HG03108 (cell line): Measurements from ENCODE around the gene NR5A2.

Experiments
- ATAC-seq: cut with Tn5 transposase; IDR thresholded peaks from one replicate; pipeline ENCODE4 v1.9.1; 2021; ENCODE audit warnings: moderate library complexity; ENCODE audit not compliant: unreplicated experiment

NR5A2 gene

GRCh38 chr1:200062143-200062542, 34.6 kb downstream of the NR5A2 start:
- no peak for ATAC-seq

GRCh38 chr1:200072636-200073285, 45.3 kb downstream of the NR5A2 start:
- ATAC-seq, result peak; percentile 83

GRCh38 chr1:200073286-200073637, 45.8 kb downstream of the NR5A2 start:
- no peak for ATAC-seq

GRCh38 chr1:200075522-200075921, 48.0 kb downstream of the NR5A2 start:
- ATAC-seq, result no peak

GRCh38 chr1:200075938-200076546, 48.5 kb downstream of the NR5A2 start:
- no peak for ATAC-seq

GRCh38 chr1:200079232-200079940, 51.9 kb downstream of the NR5A2 start:
- no peak for ATAC-seq

- no peak for ATAC-seq
Observed at GRCh38 chr1:200081151-200081968, 53.9 kb downstream of the NR5A2 start.

- ATAC-seq, result no peak
Observed at GRCh38 chr1:200081969-200082245, 54.4 kb downstream of the NR5A2 start.

GRCh38 chr1:200082329-200082728, 54.8 kb downstream of the NR5A2 start:
- no peak for ATAC-seq

GRCh38 chr1:200090252-200091159, 63.0 kb downstream of the NR5A2 start:
- ATAC-seq, result no peak

- ATAC-seq, result no peak
Observed at GRCh38 chr1:200095057-200095577, 67.6 kb downstream of the NR5A2 start.

- no peak for ATAC-seq
Observed at GRCh38 chr1:200096774-200097173, 69.3 kb downstream of the NR5A2 start.

- no peak for ATAC-seq
Observed at GRCh38 chr1:200099040-200099439, 71.5 kb downstream of the NR5A2 start.

- ATAC-seq, result no peak
Observed at GRCh38 chr1:200103966-200104583, 76.6 kb downstream of the NR5A2 start.

GRCh38 chr1:200107004-200107470, 79.5 kb downstream of the NR5A2 start:
- no peak for ATAC-seq

- no peak for ATAC-seq
Observed at GRCh38 chr1:200108659-200109058, 81.1 kb downstream of the NR5A2 start.

- ATAC-seq, result no peak
Observed at GRCh38 chr1:200112290-200112689, 84.8 kb downstream of the NR5A2 start.

GRCh38 chr1:200115532-200115931, 88.0 kb downstream of the NR5A2 start:
- ATAC-seq, result no peak

- no peak for ATAC-seq
Observed at GRCh38 chr1:200116324-200116723, 88.8 kb downstream of the NR5A2 start.
